Upper lobe of left lung (tissue), 6 donors: ENCODE data around the gene SLCO3A1. TPM values are rescaled to one million over a fixed set of nuclear protein-coding genes. Genes with fewer than 3 reads are reported as not detected.
A peak's percentile ranks its signal among the peaks of the same experiment; 100 is the strongest.

Experiments used
- ATAC-seq, 2 donors: fragments of 200-7000 bp; cut with Tn5 transposase; one replicate each; pipeline ENCODE4 v1.9.1; 2022; ENCODE audit warnings: mild to moderate bottlenecking in 2 of 2, moderate library complexity in 2 of 2; ENCODE audit not compliant: low FRiP score in 2 of 2
- DNase-seq, 2 donors: peaks; one replicate each; pipeline ENCODE4 v3.0.0-alpha.2; 2019 to 2020
- H3K27ac ChIP-seq, 4 donors: fragments of 200-600 bp; sonication (generic); one replicate each; pipeline ENCODE4 v1.5.1; 2016 to 2019
- H3K27me3 ChIP-seq, 4 donors: fragments of 200-600 bp; sonication (generic); one replicate each; pipeline ENCODE4 v1.5.1; 2017 to 2019
- H3K36me3 ChIP-seq, 4 donors: fragments of 200-600 bp; sonication (generic); one replicate each; pipeline ENCODE4 v1.5.1; 2016 to 2019
- H3K4me1 ChIP-seq, 4 donors: fragments of 200-600 bp; sonication (generic); one replicate each; pipeline ENCODE4 v1.5.1; 2018 to 2019
- H3K4me3 ChIP-seq, 4 donors: fragments of 200-600 bp; sonication (generic); one replicate each; pipeline ENCODE4 v1.5.1; 2017 to 2019; ENCODE audit warnings: mild to moderate bottlenecking in 2 of 4, moderate library complexity in 1 of 4
- H3K9me3 ChIP-seq, 4 donors: fragments of 200-600 bp; sonication (generic); one replicate each; pipeline ENCODE4 v1.5.1; 2018 to 2019
- EP300 ChIP-seq, 4 donors: sonication (generic); formaldehyde crosslinking; IDR thresholded peaks; one replicate each; pipeline ENCODE4 v1.5.1; 2017; ENCODE audit warnings: antibody characterized with exemption in 4 of 4, control low read depth in 2 of 4
- POLR2A ChIP-seq, 4 donors: fragments of 450-650 bp; IDR thresholded peaks; one replicate each; pipeline ENCODE4 v1.5.1; 2016 to 2017; ENCODE audit warnings: antibody characterized with exemption in 4 of 4, mild to moderate bottlenecking in 2 of 4
- POLR2AphosphoS5 ChIP-seq, 2 donors: sonication (generic); formaldehyde crosslinking; IDR thresholded peaks; one replicate each; pipeline ENCODE4 v1.5.1; 2017; ENCODE audit warnings: antibody characterized with exemption in 2 of 2
- WGBS, 2 donors: methylation state at CpG; one replicate each; pipeline ENCODE4 v1.1.5; 2017 to 2018; 5-methylcytosine and 5-hydroxymethylcytosine counted together
- total RNA-seq, 6 donors: library from RNA; depleted of rRNA in 4 of 6; stranded (reverse); fragments of >200 nt in 4 of 6; gene quantifications; one replicate each; pipeline versions ENCODE4 v1.1.0 to v1.2.1, GENCODE V29; 2016 to 2021
- TF ChIP-seq, protein P1 (sequence below), 6 experiments: fragments of 450-650 bp in 4 of 6; fragments of 200-600 bp in 2 of 6; sonication (generic) in 2 of 6; IDR thresholded peaks; one replicate each; pipeline ENCODE4 v1.5.1; 2016 to 2019; ENCODE audit warnings: antibody characterized with exemption in 6 of 6
- donor health status: DM: no; HTN: no; CAD: no; lungs with moderate emphysema.
- donor health status: DM: no; HTN: yes; CAD: no; lungs with severe emphysema.

The SLCO3A1 gene
- total RNA-seq, 6 donors from 2014 or later: 29.3 to 56.6 (median 46.7) TPM

GRCh38 chr15:92146511-92147150 lies 293.1 kb downstream of the SLCO3A1 start:
- Histone ChIP-seq H3K9me3 (no peaks in the 10 kb centered on the region), H3K4me3 (no peak overlapping the region), H3K27ac (no peak overlapping the region), H3K27me3 (no peaks in the 10 kb centered on the region), H3K4me1 (no peaks in the 10 kb centered on the region), H3K36me3 (peaks cover 0 to 50% (median 21%) of the 10 kb centered on the region in 4 donors)
- ATAC-seq: no peak
- no peak for DNase-seq
- WGBS, 2 donors: 71 to 77% methylated on average over 14 of the region's 14 CpGs
- no peak for TF ChIP-seq EP300 (IDR thresholded peaks at IDR 0.05)
- no peak for TF ChIP-seq POLR2A (IDR thresholded peaks at IDR 0.05)
- TF ChIP-seq POLR2AphosphoS5 (IDR thresholded peaks at IDR 0.05): no peak
- TF ChIP-seq, protein P1, sequence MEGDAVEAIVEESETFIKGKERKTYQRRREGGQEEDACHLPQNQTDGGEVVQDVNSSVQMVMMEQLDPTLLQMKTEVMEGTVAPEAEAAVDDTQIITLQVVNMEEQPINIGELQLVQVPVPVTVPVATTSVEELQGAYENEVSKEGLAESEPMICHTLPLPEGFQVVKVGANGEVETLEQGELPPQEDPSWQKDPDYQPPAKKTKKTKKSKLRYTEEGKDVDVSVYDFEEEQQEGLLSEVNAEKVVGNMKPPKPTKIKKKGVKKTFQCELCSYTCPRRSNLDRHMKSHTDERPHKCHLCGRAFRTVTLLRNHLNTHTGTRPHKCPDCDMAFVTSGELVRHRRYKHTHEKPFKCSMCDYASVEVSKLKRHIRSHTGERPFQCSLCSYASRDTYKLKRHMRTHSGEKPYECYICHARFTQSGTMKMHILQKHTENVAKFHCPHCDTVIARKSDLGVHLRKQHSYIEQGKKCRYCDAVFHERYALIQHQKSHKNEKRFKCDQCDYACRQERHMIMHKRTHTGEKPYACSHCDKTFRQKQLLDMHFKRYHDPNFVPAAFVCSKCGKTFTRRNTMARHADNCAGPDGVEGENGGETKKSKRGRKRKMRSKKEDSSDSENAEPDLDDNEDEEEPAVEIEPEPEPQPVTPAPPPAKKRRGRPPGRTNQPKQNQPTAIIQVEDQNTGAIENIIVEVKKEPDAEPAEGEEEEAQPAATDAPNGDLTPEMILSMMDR (IDR thresholded peaks at IDR 0.05): no peak

- peak in 1 of 2 donors; percentile 41 for ATAC-seq
- Histone ChIP-seq H3K4me3 (no peak overlapping the region), H3K36me3 (peaks cover 0 to 64% (median 29%) of the 10 kb centered on the region in 4 donors), H3K27ac (no peak overlapping the region), H3K4me1 (no peaks in the 10 kb centered on the region), H3K9me3 (no peaks in the 10 kb centered on the region), H3K27me3 (no peaks in the 10 kb centered on the region)
- TF ChIP-seq POLR2AphosphoS5 (IDR thresholded peaks at IDR 0.05): no peak
- DNase-seq: no peak
- 89 to 97% methylated on average over 4 of the region's 4 CpGs for WGBS, 2 donors
These were observed 295.5 kb downstream of the SLCO3A1 start for GRCh38 chr15:92149029-92149428.

DNA sequence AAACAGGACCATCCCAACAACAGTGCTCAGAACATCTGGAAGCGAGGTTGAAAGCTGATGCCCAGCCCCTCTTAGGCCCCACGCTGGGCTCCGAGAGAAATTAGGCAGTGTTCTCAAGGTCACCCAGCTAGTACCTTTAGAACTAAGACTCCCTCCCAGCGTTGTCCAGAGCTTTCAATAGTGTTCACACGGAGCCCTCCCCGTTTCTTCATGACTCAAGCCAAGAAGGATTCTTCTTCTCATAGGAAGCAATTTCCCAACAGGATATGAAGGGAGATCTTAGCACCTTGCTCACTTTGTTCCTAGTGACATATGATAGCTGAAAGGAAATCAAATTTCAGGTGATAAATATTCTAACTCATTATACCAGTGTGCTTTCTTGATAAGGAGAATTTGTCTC lies 296.0 kb downstream of the SLCO3A1 start:
- ATAC-seq: no peak
- Histone ChIP-seq H3K4me3 (no peak overlapping the region), H3K36me3 (peaks cover 0 to 64% (median 29%) of the 10 kb centered on the region in 4 donors), H3K27me3 (no peaks in the 10 kb centered on the region), H3K27ac (no peak overlapping the region), H3K9me3 (no peaks in the 10 kb centered on the region), H3K4me1 (no peaks in the 10 kb centered on the region)
- DNase-seq: no peak
- TF ChIP-seq POLR2AphosphoS5 (IDR thresholded peaks at IDR 0.05) (no peak), POLR2A (IDR thresholded peaks at IDR 0.05) (no peak), EP300 (IDR thresholded peaks at IDR 0.05) (no peak)
- TF ChIP-seq, protein P1 (IDR thresholded peaks at IDR 0.05): no peak
- 79 to 89% methylated on average over 6 of the region's 6 CpGs for WGBS, 2 donors

DNA sequence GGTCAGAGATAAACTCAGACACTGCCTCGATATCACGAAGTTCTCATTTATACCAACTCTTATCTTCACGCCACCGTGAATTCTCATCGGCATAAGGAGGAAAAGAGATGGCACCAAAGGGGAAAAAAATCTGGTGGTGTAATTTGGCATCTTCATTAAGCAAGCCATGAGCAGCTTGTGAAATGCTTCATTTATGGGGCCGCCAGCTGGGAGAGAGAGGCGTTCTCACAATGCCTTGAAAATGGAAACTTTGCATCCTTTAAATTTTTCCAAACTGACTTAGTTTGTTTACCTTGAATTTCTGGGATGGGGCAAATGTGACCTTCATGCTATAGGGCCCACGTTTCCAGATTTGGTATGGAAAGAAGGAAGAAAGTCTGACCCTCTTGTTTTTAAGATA lies 297.7 kb downstream of the SLCO3A1 start:
- Histone ChIP-seq H3K27ac (no peak overlapping the region), H3K27me3 (no peaks in the 10 kb centered on the region), H3K4me3 (no peak overlapping the region), H3K36me3 (peaks cover 0 to 64% (median 33%) of the 10 kb centered on the region in 4 donors), H3K4me1 (no peaks in the 10 kb centered on the region), H3K9me3 (no peaks in the 10 kb centered on the region)
- ATAC-seq (no peak), DNase-seq (no peak)
- TF ChIP-seq POLR2AphosphoS5 (IDR thresholded peaks at IDR 0.05) (no peak), EP300 (IDR thresholded peaks at IDR 0.05) (no peak), POLR2A (IDR thresholded peaks at IDR 0.05) (no peak)
- TF ChIP-seq, protein P1 (IDR thresholded peaks at IDR 0.05): no peak
- WGBS, 2 donors: 95 to 96% methylated on average over 8 of the region's 8 CpGs

DNA sequence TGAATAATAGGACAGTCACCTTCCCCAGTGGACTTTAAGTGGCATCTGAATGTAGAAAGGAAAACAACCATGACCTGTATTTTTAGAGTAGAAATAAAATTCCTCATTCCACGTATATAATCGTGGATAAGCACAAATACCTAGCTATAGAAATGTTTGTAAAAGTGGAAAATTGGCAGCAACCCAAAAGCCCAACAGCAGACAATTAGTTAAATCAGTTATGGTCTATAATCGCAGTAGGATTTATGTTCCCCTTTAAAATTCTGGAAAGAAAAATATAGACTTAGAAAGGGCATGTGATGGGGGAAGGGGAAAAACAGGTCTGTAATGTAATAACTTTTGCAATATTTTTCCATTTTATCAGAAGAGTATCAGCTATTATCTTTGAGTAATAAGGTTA lies 298.2 kb downstream of the SLCO3A1 start:
- no peaks in the 10 kb centered on the region for H3K4me1 ChIP-seq
- no peaks in the 10 kb centered on the region for H3K27me3 ChIP-seq
- H3K36me3 ChIP-seq: peaks cover 0 to 65% (median 32%) of the 10 kb centered on the region in 4 donors
- H3K9me3 ChIP-seq: no peaks in the 10 kb centered on the region
- no peak for DNase-seq
- no peak for ATAC-seq
- H3K27ac ChIP-seq: no peak overlapping the region
- no peak overlapping the region for H3K4me3 ChIP-seq
- WGBS, 2 donors: 48 to 55% methylated on average over 3 of the region's 3 CpGs
- TF ChIP-seq POLR2A (IDR thresholded peaks at IDR 0.05) (no peak), EP300 (IDR thresholded peaks at IDR 0.05) (no peak), POLR2AphosphoS5 (IDR thresholded peaks at IDR 0.05) (no peak)
- TF ChIP-seq, protein P1 (IDR thresholded peaks at IDR 0.05): no peak
